Panc1 (cell line): Measurements from ENCODE around the gene LRMDA.

Experiments used
- CTCF ChIP-seq: fragments of 450-650 bp; IDR thresholded peaks from 2 replicates; pipeline ENCODE4 v1.5.1; 2017; ENCODE audit warnings: mild to moderate bottlenecking
- POLR2AphosphoS5 ChIP-seq: IDR thresholded peaks from 2 replicates; pipeline ENCODE4 v1.6.1; 2012; ENCODE audit warnings: mild to moderate bottlenecking, low read depth, low read length, moderate library complexity
- REST ChIP-seq, 2 experiments: IDR thresholded peaks; 2 replicates each; pipeline ENCODE4 v1.6.1; 2011 to 2012; ENCODE audit warnings: low read depth in 2 of 2, control low read depth in 1 of 2, low read length in 1 of 2, mild to moderate bottlenecking in 1 of 2, moderate library complexity in 1 of 2; ENCODE audit not compliant: insufficient read depth in 1 of 2
- SIN3A ChIP-seq: IDR thresholded peaks from 2 replicates; pipeline ENCODE4 v1.6.1; 2012; ENCODE audit warnings: low read depth, mild to moderate bottlenecking, low read length, moderate library complexity, borderline replicate concordance; ENCODE audit not compliant: insufficient read depth
- TCF7L2 ChIP-seq: IDR thresholded peaks from 2 replicates; pipeline ENCODE4 v1.6.1; 2011; ENCODE audit warnings: mild to moderate bottlenecking, low read depth, low read length, inconsistent platforms

- TF ChIP-seq CTCF (no peak), SIN3A (no peak), TCF7L2 (no peak), POLR2AphosphoS5 (no peak), REST (IDR thresholded peaks at IDR 0.05; ENCODE audit: insufficient read depth in 1 of 2, low read depth in 2 of 2, low read length in 1 of 2) (no peak)
Observed at GRCh38 chr10:76161301-76161582, 729.8 kb downstream of the LRMDA start.
